HL-60 (cell line): ENCODE results near the gene ACO2.

Source experiments
- DNase-seq, 2 experiments: peaks; one replicate each; pipeline ENCODE4 v3.0.0-alpha.2; 2010 to 2020; ENCODE audit warnings: low read depth in 1 of 2, low spot score in 1 of 2
- H3K27ac ChIP-seq: fragments of 250-450 bp; sonication (Bioruptor Pico); replicated peaks from 2 replicates; pipeline ENCODE4 v1.5.1; 2020; ENCODE audit warnings: mild to moderate bottlenecking, moderate library complexity
- H3K27me3 ChIP-seq: fragments of 250-450 bp; sonication (Bioruptor Pico); 2 replicates; pipeline ENCODE4 v1.5.1; 2021; ENCODE audit warnings: mild to moderate bottlenecking, moderate library complexity; ENCODE audit not compliant: insufficient read depth, poor library complexity, severe bottlenecking
- H3K4me3 ChIP-seq: replicated peaks from 2 replicates; pipeline ENCODE4 v1.5.1; 2011; ENCODE audit warnings: mild to moderate bottlenecking, control low read depth, low read length; ENCODE audit not compliant: insufficient read depth
- CTCF ChIP-seq: IDR thresholded peaks from one replicate; pipeline ENCODE4 v1.5.1; 2011; ENCODE audit warnings: low read length, control low read depth, inconsistent platforms; ENCODE audit not compliant: insufficient read depth
- GABPA ChIP-seq: IDR thresholded peaks from 2 replicates; pipeline ENCODE4 v1.6.1; 2012; ENCODE audit warnings: low read depth
- POLR2AphosphoS5 ChIP-seq: IDR thresholded peaks from 2 replicates; pipeline ENCODE4 v1.6.1; 2012; ENCODE audit warnings: low read depth
- REST ChIP-seq: IDR thresholded peaks from 2 replicates; pipeline ENCODE4 v1.6.1; 2012; ENCODE audit warnings: low read depth; ENCODE audit not compliant: insufficient replicate concordance
- SPI1 ChIP-seq: IDR thresholded peaks from 2 replicates; pipeline ENCODE4 v1.6.1; 2012; ENCODE audit warnings: low read depth, mild to moderate bottlenecking, borderline replicate concordance

The ACO2 gene

GRCh38 chr22:41461901-41462300, 7.0 kb upstream of the ACO2 start:
- no peak overlapping the region for H3K27ac ChIP-seq
- H3K27me3 ChIP-seq = no peaks in the 10 kb centered on the region
- no peak for TF ChIP-seq POLR2AphosphoS5
- TF ChIP-seq REST = no peak
- no peak for TF ChIP-seq CTCF
- no peak for TF ChIP-seq SPI1
- no peak for TF ChIP-seq GABPA
- H3K4me3 ChIP-seq = no peak overlapping the region
- no peak for DNase-seq

- no peaks in the 10 kb centered on the region for H3K27me3 ChIP-seq
- TF ChIP-seq CTCF = no peak
- no peak for TF ChIP-seq REST
- no peak for TF ChIP-seq GABPA
- no peak for TF ChIP-seq SPI1
- TF ChIP-seq POLR2AphosphoS5 = no peak
- peak overlapping the region; percentile 96 for H3K4me3 ChIP-seq
- peak overlapping the region; percentile 100 for H3K27ac ChIP-seq
- peak; percentile 47 to 61 for DNase-seq
Observed at GRCh38 chr22:41469218-41469851, 418 bp downstream of the ACO2 start.

GRCh38 chr22:41470886-41471285, 2.0 kb downstream of the ACO2 start:
- no peak overlapping the region for H3K4me3 ChIP-seq
- no peak for DNase-seq
- no peak for TF ChIP-seq GABPA
- no peak for TF ChIP-seq CTCF
- no peak for TF ChIP-seq POLR2AphosphoS5
- TF ChIP-seq SPI1 = no peak
- TF ChIP-seq REST = no peak
- no peaks in the 10 kb centered on the region for H3K27me3 ChIP-seq
- no peak overlapping the region for H3K27ac ChIP-seq
